GM18861 (cell line): ENCODE results near the gene RALGDS.

Experiments
- ATAC-seq: cut with Tn5 transposase; IDR thresholded peaks from one replicate; pipeline ENCODE4 v1.9.1; 2021; ENCODE audit not compliant: unreplicated experiment

Gene RALGDS

GRCh38 chr9:133108794-133109641, 12.0 kb downstream of the RALGDS start:
- ATAC-seq: no peak

GRCh38 chr9:133107961-133108793, 12.9 kb downstream of the RALGDS start:
- ATAC-seq: no peak

- no peak for ATAC-seq
Measured at GRCh38 chr9:133107245-133107722, 13.8 kb downstream of the RALGDS start.

GRCh38 chr9:133106511-133107244, 14.4 kb downstream of the RALGDS start:
- ATAC-seq: no peak

- no peak for ATAC-seq
Measured at GRCh38 chr9:133105461-133105770, 15.6 kb downstream of the RALGDS start.

- ATAC-seq: no peak
Measured at GRCh38 chr9:133104718-133105460, 16.2 kb downstream of the RALGDS start.

GRCh38 chr9:133103987-133104505, 17.0 kb downstream of the RALGDS start:
- ATAC-seq: no peak

GRCh38 chr9:133103183-133103986, 17.7 kb downstream of the RALGDS start:
- ATAC-seq: no peak

GRCh38 chr9:133102190-133103021, 18.6 kb downstream of the RALGDS start:
- ATAC-seq: no peak

- ATAC-seq: no peak
Measured at GRCh38 chr9:133101356-133102189, 19.5 kb downstream of the RALGDS start.

- no peak for ATAC-seq
Measured at GRCh38 chr9:133100506-133101355, 20.3 kb downstream of the RALGDS start.

GRCh38 chr9:133099726-133100505, 21.1 kb downstream of the RALGDS start:
- ATAC-seq: no peak

GRCh38 chr9:133098871-133099270, 22.2 kb downstream of the RALGDS start:
- ATAC-seq: no peak

- ATAC-seq: no peak
Measured at GRCh38 chr9:133098104-133098754, 22.8 kb downstream of the RALGDS start.

GRCh38 chr9:133094842-133095393, 26.1 kb downstream of the RALGDS start:
- no peak for ATAC-seq
